ENCODE results near the gene STARD3. TPM values are rescaled to one million over a fixed set of nuclear protein-coding genes. Genes with fewer than 3 reads are reported as not detected.

The STARD3 gene
- total RNA-seq, 2 experiments from 2014 or later, result 59.1 to 62.4 TPM

DNA sequence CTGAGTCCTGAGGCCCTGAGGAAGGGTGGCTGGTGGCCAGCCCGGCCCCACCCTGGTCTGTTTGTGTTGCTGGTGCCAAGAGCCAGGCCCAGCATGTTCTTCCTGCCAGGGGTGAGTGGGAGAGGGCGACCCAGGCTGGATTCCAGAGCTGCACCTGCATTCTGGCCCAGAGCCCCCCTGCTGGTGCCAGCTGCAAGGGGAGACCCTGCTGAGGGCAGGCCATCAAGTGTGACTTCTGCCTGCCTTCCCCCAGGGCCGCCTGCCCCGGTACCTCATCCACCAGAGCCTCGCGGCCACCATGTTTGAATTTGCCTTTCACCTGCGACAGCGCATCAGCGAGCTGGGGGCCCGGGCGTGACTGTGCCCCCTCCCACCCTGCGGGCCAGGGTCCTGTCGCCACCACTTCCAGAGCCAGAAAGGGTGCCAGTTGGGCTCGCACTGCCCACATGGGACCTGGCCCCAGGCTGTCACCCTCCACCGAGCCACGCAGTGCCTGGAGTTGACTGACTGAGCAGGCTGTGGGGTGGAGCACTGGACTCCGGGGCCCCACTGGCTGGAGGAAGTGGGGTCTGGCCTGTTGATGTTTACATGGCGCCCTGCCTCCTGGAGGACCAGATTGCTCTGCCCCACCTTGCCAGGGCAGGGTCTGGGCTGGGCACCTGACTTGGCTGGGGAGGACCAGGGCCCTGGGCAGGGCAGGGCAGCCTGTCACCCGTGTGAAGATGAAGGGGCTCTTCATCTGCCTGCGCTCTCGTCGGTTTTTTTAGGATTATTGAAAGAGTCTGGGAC, 25.8 kb downstream of the STARD3 start:
- POLR2A ChIA-PET, result no interaction called here
- CTCF ChIA-PET, result interaction anchor here (1.8 kb wide), 1 partner anchor 8 kb away, joined by 5 read pairs; no protein-coding TSS in a partner anchor

DNA sequence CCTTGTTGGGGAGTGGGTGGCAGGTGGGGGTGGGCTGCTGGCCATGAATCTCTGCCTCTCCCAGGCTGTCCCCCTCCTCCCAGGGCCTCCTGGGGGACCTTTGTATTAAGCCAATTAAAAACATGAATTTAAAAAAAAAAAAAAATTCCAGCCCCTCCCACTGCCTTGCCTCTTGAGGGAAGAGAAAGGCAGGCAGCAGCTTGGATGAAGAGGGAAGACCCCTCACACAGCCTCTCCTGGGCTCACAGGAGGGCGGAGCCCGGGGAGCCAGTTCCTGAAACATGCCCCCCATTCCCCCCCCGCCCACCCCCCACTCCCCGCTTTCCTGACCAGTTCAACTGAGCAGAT, 26.4 kb downstream of the STARD3 start:
- CTCF ChIA-PET, result interaction anchor here (1.8 kb wide), 1 partner anchor 9 kb away, joined by 5 read pairs; no protein-coding TSS in a partner anchor
- POLR2A ChIA-PET, result no interaction called here

DNA sequence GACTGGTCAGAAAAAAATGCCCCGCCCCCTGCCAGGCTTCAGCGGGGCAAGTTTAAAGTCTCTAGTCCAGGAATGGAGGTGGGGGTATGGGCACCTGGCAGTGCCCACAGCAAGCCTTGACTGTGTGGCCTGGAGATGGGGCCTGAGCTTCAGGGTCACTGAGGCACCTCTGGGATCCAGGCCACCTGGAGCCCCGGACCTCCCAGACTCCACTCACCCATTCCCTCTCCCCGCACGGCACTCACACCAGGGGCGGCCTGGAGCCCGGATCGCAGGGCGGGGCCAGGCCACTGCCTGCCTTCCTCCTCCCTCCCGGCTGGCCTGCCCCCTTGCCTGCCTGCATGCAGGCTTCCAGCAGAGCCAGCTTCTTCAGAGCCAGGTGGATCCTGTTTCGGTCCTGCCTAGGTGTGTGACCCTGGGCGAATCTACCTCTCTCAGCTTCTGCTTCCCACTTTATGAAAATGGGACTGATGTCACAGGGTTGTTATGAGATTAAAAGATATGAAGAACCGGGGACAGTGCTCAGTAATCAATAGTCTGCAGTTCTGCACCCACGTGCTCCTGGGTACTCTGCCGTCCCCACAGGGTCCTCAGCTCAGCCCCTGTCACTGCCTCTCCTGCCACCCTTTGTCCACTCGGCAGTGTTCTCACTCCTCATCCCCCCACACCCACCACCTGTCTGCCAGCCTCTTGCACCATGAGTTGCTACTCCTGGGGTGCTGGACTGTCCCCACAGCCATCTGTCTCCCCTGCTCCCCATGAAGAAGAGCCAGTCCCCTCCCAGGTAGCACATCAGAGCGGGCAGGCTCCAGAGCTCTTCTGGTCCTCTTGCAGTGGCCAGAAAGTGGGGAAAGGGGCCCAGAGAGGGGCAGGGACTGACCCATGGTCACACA, 27.0 kb downstream of the STARD3 start:
- POLR2A ChIA-PET, result no interaction called here
- CTCF ChIA-PET, result interaction anchor here (1.8 kb wide), 1 partner anchor 10 kb away, joined by 5 read pairs; no protein-coding TSS in a partner anchor

DNA sequence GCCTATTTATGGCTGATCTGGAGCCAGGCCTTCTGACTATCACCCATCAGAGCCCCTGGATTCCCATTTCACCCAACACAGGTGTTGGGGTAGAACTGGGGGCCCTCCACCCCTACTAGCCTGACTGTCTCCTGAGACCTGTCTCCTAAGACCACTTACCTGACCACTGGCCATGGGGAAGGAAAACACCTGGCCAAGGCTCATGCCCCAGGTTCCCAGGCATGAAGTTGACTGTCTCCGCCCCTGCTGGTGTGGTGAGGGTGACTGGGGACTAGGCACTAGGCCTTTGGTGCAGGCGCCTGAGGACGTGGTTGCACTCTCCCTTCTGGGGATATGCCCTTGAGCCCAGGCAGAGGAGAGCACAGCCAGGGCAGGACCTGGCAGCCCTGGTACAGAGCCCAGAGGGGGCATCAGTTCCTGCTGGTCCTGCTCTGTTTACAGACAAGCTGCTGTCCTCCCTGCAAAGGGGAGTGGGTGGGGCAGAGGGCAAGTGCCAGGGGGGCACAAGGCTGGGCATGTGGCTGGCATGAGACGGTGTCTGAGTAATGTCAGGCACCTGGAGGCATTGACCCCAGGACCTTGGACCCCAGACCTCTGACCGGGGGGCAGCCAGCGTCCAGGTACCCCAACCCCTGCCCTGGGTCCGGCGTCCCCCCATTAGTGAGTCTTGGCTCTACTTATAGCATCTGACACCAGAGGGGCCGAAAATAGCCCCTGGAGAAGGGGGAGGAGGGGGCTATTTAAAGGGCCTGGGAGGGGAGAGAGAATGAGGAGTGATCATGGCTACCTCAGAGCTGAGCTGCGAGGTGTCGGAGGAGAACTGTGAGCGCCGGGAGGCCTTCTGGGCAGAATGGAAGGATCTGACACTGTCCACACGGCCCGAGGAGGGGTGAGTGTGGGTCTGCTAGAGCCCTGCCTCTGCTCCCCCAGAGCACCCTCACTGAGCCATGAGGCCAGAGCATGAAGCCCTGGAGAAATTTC, 27.9 kb downstream of the STARD3 start, which contains the start of gene TCAP:
Gene TCAP, plus strand, starts transcription at position 769 of the 981 bp plus-strand sequence. Its CDS starts 11 bp downstream, at position 780.
- POLR2A ChIA-PET, result no interaction called here
- CTCF ChIA-PET, result interaction anchor here (1.5 to 4.1 kb wide), 3 partner anchors 10 to 43 kb away, joined by 5 to 19 read pairs (median 6); no protein-coding TSS in a partner anchor

DNA sequence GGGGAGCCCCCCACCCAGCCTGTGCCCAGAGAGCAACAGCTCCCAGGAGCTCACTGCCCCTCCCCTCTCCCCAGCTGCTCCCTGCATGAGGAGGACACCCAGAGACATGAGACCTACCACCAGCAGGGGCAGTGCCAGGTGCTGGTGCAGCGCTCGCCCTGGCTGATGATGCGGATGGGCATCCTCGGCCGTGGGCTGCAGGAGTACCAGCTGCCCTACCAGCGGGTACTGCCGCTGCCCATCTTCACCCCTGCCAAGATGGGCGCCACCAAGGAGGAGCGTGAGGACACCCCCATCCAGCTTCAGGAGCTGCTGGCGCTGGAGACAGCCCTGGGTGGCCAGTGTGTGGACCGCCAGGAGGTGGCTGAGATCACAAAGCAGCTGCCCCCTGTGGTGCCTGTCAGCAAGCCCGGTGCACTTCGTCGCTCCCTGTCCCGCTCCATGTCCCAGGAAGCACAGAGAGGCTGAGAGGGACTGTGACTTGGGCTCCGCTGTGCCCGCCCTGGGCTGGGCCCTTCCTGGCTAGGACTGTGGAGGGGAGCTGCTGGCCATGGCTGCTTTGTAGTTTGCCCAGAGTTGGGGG, 28.8 kb downstream of the STARD3 start:
- ChIA-PET POLR2A (no interaction called here), CTCF (interaction anchor here (1.3 to 4.1 kb wide), 3 partner anchors 42 to 147 kb away, joined by 3 to 19 read pairs (median 6); no protein-coding TSS in a partner anchor)

DNA sequence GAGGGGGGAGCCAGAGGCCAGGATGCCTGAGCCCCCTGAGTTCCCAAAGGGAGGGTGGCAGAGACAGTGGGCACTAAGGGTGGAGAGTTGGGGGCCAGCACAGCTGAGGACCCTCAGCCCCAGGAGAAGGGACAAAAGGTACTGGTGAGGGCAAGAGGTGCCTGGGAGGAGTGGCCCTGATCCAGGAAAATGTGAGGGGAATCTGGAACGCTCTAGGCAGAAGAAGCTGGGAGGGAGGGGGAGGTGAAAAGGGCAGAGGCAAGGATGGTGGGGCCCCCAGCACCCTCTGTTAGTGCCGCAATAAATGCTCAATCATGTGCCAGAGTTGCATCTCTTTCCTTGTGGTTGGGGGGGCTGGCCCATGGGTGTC, 29.3 kb downstream of the STARD3 start:
- POLR2A ChIA-PET, result no interaction called here
- CTCF ChIA-PET, result interaction anchor here (1.1 to 4.1 kb wide), 5 partner anchors 13 to 146 kb away, joined by 3 to 19 read pairs (median 6); no protein-coding TSS in a partner anchor

DNA sequence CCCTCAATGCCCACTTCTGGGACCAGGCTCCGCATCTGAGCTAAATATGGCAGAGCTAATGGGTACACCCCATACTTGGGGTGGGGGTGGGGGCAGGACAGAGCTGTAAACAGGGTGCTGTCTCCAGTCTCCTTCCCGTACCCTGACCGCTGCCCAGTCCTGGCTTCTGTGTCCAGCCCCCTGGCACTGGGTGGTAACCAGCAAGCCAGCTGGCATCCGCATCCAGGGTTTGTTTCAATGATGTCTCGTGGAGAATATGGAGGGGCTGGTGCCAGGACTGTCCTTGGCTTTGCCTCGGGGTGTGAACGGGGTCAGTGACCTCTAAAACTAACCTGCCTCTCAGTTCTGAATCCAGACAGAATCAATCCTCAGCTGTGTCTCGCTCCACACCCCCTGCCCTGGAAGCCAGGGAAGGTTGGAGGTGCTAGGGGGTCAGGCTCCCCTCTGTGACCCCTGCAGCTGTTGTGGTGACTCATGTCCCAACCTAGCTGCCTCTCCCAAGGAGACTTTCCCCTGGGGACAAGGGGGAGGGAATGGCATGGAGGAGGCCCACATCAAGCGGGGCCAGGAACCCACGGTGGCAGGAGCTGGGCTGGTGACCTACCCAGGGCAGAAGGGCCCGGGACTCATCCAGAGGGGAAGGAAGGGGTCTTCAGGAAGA, 29.8 kb downstream of the STARD3 start:
- ChIA-PET POLR2A (interaction anchor here (1.0 kb wide), 1 partner anchor 63 kb away, joined by 3 read pairs; the partner anchor contains the start of gene MIEN1), CTCF (interaction anchor here (1.1 to 4.1 kb wide), 7 partner anchors 13 to 146 kb away, joined by 3 to 28 read pairs (median 6); partner anchors contain the start of gene PGAP3)

DNA sequence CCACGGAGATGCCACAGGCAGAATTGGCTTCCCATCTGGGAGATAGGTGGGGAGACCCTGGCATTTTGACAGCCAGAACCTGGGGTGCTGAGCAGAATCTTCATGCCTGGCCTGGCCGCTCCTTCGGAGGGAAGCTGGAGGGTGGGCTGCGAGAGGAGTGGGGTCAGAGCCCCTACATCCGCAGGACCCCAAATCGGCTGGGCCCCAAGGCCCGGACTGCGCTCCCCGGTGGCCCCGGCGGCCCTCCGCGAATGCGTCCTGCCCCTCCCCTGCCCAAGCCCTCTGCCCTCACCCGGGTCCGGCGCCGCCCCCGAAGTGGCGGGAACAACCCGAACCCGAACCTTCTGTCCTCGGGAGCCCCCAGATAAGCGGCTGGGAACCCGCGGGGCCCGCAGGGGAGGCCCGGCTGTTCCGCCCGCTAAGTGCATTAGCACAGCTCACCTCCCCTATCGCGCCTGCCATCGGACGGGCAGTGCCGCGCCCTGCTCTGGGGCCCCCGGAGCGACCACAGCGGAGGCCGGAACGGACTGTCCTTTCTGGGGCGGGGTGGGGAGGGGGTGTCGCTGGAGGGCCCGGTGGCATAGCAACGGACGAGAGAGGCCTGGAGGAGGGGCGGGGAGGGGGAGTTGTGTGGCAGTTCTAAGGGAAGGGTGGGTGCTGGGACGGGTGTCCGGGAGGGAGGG, 30.5 kb downstream of the STARD3 start:
- ChIA-PET POLR2A (interaction anchor here (1.0 kb wide), 1 partner anchor 63 kb away, joined by 3 read pairs; the partner anchor contains the start of gene MIEN1), CTCF (interaction anchor here (0.6 to 4.1 kb wide), 7 partner anchors 11 to 67 kb away, joined by 3 to 28 read pairs (median 4); partner anchors contain the start of gene PGAP3)

DNA sequence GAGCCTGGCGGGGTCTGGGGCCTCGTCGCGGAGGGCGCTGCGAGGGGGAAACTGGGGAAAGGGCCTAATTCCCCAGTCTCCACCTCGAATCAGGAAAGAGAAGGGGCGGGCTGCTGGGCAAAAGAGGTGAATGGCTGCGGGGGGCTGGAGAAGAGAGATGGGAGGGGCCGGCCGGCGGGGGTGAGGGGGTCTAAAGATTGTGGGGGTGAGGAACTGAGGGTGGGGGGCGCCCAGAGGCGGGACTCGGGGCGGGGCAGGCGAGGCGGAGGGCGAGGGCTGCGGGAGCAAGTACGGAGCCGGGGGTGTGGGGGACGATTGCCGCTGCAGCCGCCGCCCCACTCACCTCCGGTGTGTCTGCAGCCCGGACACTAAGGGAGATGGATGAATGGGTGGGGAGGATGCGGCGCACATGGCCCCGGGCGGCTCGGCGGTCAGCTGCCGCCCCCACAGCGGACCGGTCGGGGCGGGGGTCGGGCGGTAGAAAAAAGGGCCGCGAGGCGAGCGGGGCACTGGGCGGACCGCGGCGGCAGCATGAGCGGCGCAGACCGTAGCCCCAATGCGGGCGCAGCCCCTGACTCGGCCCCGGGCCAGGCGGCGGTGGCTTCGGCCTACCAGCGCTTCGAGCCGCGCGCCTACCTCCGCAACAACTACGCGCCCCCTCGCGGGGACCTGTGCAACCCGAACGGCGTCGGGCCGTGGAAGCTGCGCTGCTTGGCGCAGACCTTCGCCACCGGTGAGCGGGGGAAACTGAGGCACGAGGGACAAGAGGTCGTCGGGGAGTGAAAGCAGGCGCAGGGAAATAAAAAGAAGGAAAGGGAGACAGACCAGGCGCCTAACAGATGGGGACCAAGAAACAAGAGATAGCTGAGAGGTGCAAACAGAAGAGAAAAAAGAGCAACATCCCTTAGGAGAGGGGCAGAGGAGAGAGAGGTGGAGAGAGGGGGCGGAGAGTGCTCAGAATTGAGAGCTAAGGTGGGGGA, 31.3 kb downstream of the STARD3 start, which contains the start of gene PNMT:
Gene PNMT, plus strand, starts transcription at position 509 of the 980 bp plus-strand sequence. Its CDS starts 23 bp downstream, at position 532.
- CTCF ChIA-PET, result interaction anchor here (0.6 to 4.1 kb wide), 12 partner anchors 11 to 120 kb away, joined by 3 to 28 read pairs (median 4); partner anchors contain the start of gene PGAP3
- POLR2A ChIA-PET, result interaction anchor here (0.7 kb wide), 1 partner anchor 20 kb away, joined by 3 read pairs; the partner anchor contains the start of gene PGAP3

DNA sequence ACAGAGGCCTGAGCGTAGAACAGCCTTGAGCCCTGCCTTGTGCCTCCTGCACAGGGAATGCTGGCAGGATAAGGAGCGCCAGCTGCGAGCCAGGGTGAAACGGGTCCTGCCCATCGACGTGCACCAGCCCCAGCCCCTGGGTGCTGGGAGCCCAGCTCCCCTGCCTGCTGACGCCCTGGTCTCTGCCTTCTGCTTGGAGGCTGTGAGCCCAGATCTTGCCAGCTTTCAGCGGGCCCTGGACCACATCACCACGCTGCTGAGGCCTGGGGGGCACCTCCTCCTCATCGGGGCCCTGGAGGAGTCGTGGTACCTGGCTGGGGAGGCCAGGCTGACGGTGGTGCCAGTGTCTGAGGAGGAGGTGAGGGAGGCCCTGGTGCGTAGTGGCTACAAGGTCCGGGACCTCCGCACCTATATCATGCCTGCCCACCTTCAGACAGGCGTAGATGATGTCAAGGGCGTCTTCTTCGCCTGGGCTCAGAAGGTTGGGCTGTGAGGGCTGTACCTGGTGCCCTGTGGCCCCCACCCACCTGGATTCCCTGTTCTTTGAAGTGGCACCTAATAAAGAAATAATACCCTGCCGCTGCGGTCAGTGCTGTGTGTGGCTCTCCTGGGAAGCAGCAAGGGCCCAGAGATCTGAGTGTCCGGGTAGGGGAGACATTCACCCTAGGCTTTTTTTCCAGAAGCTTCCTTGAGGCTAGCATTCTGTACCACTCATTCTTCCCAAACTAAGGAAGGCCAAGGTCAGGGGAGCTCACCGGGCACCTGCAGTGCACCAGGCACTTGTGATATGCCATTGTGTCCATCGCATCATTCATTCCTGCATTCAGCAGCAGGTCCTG, 33.2 kb downstream of the STARD3 start:
- ChIA-PET POLR2A (no interaction called here), CTCF (interaction anchor here (1.0 to 3.8 kb wide), 6 partner anchors 9 to 86 kb away, joined by 3 to 28 read pairs (median 4); partner anchors contain the start of gene PGAP3)

DNA sequence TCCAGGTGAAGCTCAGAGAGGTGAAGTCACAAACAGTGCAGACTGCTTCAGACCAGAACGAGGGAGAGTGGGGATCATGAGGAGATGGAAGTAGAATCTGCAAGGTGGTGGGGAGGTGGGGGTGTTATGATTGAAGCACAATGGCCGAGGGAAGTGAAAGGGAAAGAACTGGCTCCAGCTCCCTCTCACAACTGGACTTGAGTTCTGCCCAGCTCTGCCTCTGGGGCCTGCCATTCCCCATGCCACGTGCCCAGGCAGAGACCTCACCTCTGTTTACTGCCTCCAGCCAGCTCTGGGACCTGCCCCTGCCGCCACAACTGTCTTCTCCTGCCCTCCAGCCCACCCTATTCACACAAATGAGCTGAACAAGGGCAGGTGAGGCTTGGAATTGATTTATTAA, 33.8 kb downstream of the STARD3 start:
- ChIA-PET POLR2A (no interaction called here), CTCF (interaction anchor here (1.0 to 1.3 kb wide), 5 partner anchors 17 to 49 kb away, joined by 3 to 7 read pairs (median 3); no protein-coding TSS in a partner anchor)

DNA sequence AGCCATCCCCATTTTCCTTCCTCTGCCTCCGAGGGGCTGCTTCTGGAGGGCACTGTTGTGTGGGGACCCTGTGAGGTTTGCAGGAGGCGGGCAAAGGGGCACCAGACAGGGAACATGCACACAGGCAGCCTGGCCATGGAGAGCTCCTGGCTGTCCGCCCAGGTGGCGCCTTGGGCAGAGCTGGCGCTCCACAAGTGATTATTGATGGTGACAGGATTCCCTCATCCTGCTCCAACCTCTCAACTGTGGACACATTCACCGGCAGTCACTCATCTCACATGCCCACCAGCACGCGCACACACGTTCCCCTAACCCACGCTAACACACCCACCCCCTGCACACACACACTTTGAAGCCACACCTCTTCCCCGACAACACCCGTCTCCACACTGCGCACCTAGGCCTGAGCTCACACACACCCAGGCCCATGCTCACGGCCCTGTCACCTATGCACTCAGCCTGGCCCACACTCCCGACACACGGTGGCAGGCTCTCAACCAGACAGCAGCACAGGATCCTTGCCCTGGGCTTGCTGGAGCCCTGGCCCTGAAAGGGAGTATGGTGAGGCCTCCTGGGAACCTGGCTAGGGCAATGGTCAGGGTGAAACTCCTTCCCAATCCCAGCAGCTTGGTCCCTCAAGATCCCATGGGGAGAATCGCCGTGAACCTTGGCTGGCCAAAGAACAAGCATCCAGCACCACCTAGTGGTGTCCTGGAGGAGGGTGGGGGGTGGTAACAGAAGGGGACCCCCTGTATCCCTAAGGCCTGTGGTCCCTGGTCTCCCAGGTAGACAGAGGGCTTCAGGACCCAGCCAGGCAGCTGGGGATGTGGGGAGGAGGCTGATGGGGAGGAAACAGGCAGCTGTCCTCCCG, 34.9 kb downstream of the STARD3 start:
- POLR2A ChIA-PET, result interaction anchor here (0.5 to 0.9 kb wide), 2 partner anchors 16 to 221 kb away, joined by 4 to 5 read pairs; partner anchors contain the start of genes MED1 and PGAP3
- CTCF ChIA-PET, result interaction anchor here (0.8 to 2.5 kb wide), 10 partner anchors 10 to 58 kb away, joined by 3 to 11 read pairs (median 4); partner anchors contain the start of gene MIEN1

Data from activated CD8-positive, alpha-beta memory T cell treated with anti-CD3 and anti-CD28 coated beads for 36 hours (primary cell).